Gastroesophageal sphincter (tissue), 4 donors: Measurements from ENCODE around the gene IKZF3. TPM values are rescaled to one million over a fixed set of nuclear protein-coding genes. Genes with fewer than 3 reads are reported as not detected.

ENCODE experiments used
- ATAC-seq: fragments of 150-250 bp; one replicate; pipeline ENCODE4 v1.9.1; 2016; ENCODE audit warnings: mild to moderate bottlenecking, moderate library complexity
- H3K27ac ChIP-seq, 4 donors: fragments of 200-600 bp; sonication (generic) in 3 of 4; 1 replicate in 3 of 4; 2 replicates in 1 of 4; pipeline ENCODE4 v1.5.1; 2016 to 2019
- H3K27me3 ChIP-seq: fragments of 200-600 bp; sonication (generic); one replicate; pipeline ENCODE4 v1.5.1; 2019
- H3K36me3 ChIP-seq, 2 donors: fragments of 200-600 bp; sonication (generic); one replicate each; pipeline ENCODE4 v1.5.1; 2019; ENCODE audit warnings: control low read depth in 1 of 2
- H3K4me1 ChIP-seq, 3 donors: fragments of 200-600 bp; sonication (generic); 1 replicate in 2 of 3; 2 replicates in 1 of 3; pipeline ENCODE4 v1.5.1; 2016 to 2019; ENCODE audit warnings: control low read depth in 2 of 3
- H3K4me3 ChIP-seq, 2 donors: fragments of 200-600 bp; sonication (generic); one replicate each; pipeline ENCODE4 v1.5.1; 2019; ENCODE audit warnings: mild to moderate bottlenecking in 1 of 2, moderate library complexity in 1 of 2
- H3K9me3 ChIP-seq, 3 donors: fragments of 200-600 bp; sonication (generic); one replicate each; pipeline ENCODE4 v1.5.1; 2017 to 2019; ENCODE audit warnings: control low read depth in 2 of 3
- EP300 ChIP-seq: sonication (generic); formaldehyde crosslinking; IDR thresholded peaks from one replicate; pipeline ENCODE4 v1.6.1; 2017; ENCODE audit warnings: antibody characterized with exemption, mild to moderate bottlenecking
- POLR2A ChIP-seq, 2 donors: fragments of 450-650 bp; IDR thresholded peaks; one replicate each; pipeline ENCODE4 v1.6.1; 2017; ENCODE audit warnings: antibody characterized with exemption in 2 of 2, mild to moderate bottlenecking in 2 of 2, moderate library complexity in 1 of 2
- POLR2AphosphoS5 ChIP-seq: sonication (generic); formaldehyde crosslinking; IDR thresholded peaks from one replicate; pipeline ENCODE4 v1.6.1; 2017; ENCODE audit warnings: antibody characterized with exemption
- WGBS, 2 donors: methylation state at CpG; one replicate each; pipeline ENCODE4 v1.1.5; 2018; ENCODE audit warnings: low coverage in 1 of 2; 5-methylcytosine and 5-hydroxymethylcytosine counted together
- total RNA-seq, 4 donors: library from RNA; depleted of rRNA; stranded (reverse); fragments of >200 nt; gene quantifications; one replicate each; pipeline ENCODE4 v1.1.0, GENCODE V29; 2016
- TF ChIP-seq, protein P1 (sequence below), 4 experiments: fragments of 200-600 bp in 2 of 4; fragments of 450-650 bp in 2 of 4; sonication (generic) in 1 of 4; IDR thresholded peaks; one replicate each; pipeline ENCODE4 v1.5.1; 2017 to 2019; ENCODE audit warnings: antibody characterized with exemption in 4 of 4, mild to moderate bottlenecking in 2 of 4, moderate library complexity in 2 of 4

Gene IKZF3
- total RNA-seq, 4 donors from 2014 or later: 0.62 to 1.5 (median 0.95) TPM

DNA sequence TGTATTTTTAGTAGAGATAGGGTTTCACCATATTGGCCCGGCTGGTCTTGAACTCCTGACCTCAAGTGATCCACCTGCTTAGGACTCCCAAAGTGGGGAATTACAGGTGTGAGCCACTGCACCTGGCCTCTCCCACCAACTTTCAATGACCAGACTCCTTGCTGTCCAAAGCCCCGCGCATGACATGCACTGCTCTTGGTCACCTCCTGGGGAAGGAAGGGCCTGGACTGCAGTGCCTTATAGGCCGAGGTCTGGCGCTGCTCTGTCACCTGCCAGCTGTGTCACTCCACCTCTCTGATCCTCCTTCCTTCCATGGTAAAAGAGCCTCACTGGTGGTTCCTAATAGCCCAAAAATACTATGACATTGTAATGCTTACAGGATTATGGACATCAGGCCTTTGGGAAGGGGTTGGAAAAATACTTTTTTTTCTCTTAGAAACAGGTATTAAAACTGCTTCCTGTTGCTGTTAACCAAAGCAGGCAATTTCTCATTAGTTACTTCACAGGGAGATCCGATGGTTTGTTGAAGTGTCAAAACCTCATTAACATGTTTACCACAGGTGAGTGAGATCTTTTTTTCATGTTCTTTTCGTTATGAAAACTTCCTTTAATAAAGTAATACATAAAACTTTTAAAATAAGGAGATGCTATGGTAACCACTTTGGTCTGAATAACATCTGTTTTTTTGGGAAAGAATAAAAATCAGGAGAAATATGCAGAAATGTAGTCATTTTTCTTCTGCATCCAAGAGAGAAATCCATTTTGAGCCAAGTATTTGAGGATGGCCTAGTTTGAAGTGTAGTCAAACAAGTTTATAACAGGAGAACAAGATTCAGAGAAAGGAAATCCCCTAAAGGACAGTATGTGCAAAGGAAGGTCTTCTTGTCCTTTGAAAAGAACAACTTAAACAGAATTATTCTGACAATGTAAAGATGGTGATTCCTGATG lies 90.9 kb downstream of the IKZF3 start:
- Histone ChIP-seq H3K36me3 (no peaks in the 10 kb centered on the region), H3K9me3 (no peaks in the 10 kb centered on the region), H3K4me3 (no peak overlapping the region), H3K27me3 (peaks cover 35% of the 10 kb centered on the region), H3K27ac (no peak overlapping the region), H3K4me1 (no peaks in the 10 kb centered on the region)
- no peak for ATAC-seq
- 71 to 77% methylated on average over 3 to 5 of the region's 7 CpGs for WGBS, 2 donors
- TF ChIP-seq POLR2A (IDR thresholded peaks at IDR 0.05) (no peak), POLR2AphosphoS5 (no peak), EP300 (no peak)
- TF ChIP-seq, protein P1, sequence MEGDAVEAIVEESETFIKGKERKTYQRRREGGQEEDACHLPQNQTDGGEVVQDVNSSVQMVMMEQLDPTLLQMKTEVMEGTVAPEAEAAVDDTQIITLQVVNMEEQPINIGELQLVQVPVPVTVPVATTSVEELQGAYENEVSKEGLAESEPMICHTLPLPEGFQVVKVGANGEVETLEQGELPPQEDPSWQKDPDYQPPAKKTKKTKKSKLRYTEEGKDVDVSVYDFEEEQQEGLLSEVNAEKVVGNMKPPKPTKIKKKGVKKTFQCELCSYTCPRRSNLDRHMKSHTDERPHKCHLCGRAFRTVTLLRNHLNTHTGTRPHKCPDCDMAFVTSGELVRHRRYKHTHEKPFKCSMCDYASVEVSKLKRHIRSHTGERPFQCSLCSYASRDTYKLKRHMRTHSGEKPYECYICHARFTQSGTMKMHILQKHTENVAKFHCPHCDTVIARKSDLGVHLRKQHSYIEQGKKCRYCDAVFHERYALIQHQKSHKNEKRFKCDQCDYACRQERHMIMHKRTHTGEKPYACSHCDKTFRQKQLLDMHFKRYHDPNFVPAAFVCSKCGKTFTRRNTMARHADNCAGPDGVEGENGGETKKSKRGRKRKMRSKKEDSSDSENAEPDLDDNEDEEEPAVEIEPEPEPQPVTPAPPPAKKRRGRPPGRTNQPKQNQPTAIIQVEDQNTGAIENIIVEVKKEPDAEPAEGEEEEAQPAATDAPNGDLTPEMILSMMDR (IDR thresholded peaks at IDR 0.05): no peak

DNA sequence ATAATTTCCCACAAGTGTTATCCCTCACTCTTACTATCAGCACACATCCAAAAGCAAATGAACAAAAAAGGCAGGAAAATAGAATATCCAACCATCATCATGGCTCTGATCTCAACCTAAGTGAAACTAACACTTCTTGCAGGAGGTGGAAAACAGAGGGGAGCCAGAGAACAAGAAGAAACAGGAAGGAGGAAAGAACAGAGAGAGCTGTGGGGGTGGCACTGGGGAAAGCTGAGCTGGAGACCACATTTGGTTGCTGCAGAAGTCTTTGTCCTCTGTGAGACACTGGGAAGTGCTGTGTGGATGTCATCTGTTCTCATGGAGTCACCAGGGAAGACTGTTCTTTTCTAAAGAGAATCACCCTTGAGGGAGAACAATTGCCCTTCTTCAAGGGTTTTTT lies 91.7 kb downstream of the IKZF3 start:
- ATAC-seq: no peak
- Histone ChIP-seq H3K9me3 (no peaks in the 10 kb centered on the region), H3K27me3 (peaks cover 30% of the 10 kb centered on the region), H3K27ac (no peak overlapping the region), H3K36me3 (no peaks in the 10 kb centered on the region), H3K4me3 (no peak overlapping the region), H3K4me1 (no peaks in the 10 kb centered on the region)
- TF ChIP-seq POLR2AphosphoS5: no peak
- no peak for TF ChIP-seq EP300
- TF ChIP-seq, protein P1 (IDR thresholded peaks at IDR 0.05): no peak
- no peak for TF ChIP-seq POLR2A (IDR thresholded peaks at IDR 0.05)

DNA sequence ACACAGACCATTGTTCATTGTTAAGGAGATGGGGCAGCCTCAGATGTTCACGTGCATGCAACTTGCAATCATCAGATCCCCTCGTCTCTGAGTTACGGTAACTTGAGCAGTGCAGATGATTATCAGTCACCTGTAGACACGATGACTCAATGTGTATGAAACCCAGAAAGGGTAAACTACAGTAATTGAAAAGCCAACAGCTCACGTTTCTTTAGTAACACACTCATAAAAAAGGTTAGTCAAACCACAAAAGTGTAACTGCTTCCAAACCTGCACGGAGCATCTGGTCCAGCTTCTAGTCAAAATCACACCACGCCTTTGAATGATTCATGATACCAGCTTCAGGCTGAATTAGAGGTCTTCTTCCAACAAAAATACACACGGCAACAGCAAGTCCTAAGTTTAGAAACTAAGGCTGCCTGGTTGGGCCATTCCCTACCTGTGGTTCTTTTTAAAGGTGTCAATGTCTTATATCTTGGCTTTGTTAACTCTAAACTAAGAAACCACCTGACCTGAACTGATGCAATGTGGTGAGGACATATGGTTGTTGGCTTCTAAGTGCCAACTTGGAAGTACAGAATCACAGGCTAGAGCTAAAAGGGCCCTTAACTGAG lies 94.0 kb downstream of the IKZF3 start:
- ATAC-seq: no peak
- no peaks in the 10 kb centered on the region for H3K9me3 ChIP-seq
- H3K27ac ChIP-seq: no peak overlapping the region
- H3K4me3 ChIP-seq: no peak overlapping the region
- 60 to 64% methylated on average over 7 to 8 of the region's 8 CpGs for WGBS, 2 donors
- TF ChIP-seq EP300 (no peak), POLR2AphosphoS5 (no peak), POLR2A (IDR thresholded peaks at IDR 0.05) (no peak)
- TF ChIP-seq, protein P1 (IDR thresholded peaks at IDR 0.05): no peak
- H3K36me3 ChIP-seq: no peaks in the 10 kb centered on the region
- no peaks in the 10 kb centered on the region for H3K4me1 ChIP-seq
- peaks cover 30% of the 10 kb centered on the region for H3K27me3 ChIP-seq

DNA sequence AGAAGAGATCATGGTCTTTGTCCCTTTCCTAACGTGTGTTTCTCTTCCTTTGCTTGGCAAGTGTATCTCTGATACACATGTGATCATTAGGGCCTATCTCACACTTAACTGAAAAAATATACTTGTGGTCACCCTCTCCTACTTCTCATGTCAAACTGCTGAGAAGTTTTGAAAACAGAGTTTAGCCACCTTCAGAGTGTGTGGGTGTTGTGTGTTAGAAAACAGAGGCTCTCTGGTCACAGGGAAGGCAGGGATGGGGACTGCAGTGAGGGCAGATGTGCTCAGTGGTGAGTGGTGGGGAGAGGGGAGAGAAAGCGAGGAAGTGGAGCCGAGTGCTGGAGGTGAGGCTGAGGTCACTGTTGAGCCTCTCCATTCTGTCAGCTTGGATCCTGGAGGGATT lies 97.0 kb downstream of the IKZF3 start:
- H3K27me3 ChIP-seq: peaks cover 44% of the 10 kb centered on the region
- no peaks in the 10 kb centered on the region for H3K36me3 ChIP-seq
- no peaks in the 10 kb centered on the region for H3K9me3 ChIP-seq
- 51 to 54% methylated on average over 3 of the region's 3 CpGs for WGBS, 2 donors
- H3K27ac ChIP-seq: no peak overlapping the region
- H3K4me1 ChIP-seq: no peaks in the 10 kb centered on the region
- TF ChIP-seq, protein P1 (IDR thresholded peaks at IDR 0.05): no peak
- TF ChIP-seq POLR2A (IDR thresholded peaks at IDR 0.05) (no peak), EP300 (no peak), POLR2AphosphoS5 (no peak)
- ATAC-seq: no peak
- H3K4me3 ChIP-seq: no peak overlapping the region

DNA sequence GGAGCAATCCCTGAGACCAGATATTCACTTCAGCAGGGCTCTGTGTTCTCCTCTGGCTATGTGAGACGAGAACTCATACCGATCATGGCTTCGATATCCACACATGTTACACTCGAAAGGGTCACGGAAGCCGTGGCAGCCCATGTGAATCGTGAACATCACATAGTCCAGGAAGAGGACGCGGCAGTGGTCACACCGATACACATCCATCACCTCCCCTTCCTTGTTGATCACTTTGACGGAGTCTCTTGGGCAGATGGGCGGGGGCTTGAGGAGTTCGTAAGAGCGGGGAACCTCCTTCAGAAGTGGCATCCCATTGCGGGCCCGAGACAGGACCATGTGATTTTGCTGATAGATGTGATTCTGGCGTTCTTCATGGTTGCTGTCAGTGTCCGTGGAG lies 98.3 kb downstream of the IKZF3 start:
- 80 to 91% methylated on average over 11 to 14 of the region's 18 CpGs for WGBS, 2 donors
- Histone ChIP-seq H3K9me3 (no peaks in the 10 kb centered on the region), H3K27me3 (peaks cover 51% of the 10 kb centered on the region), H3K36me3 (no peaks in the 10 kb centered on the region), H3K4me1 (no peaks in the 10 kb centered on the region), H3K27ac (no peak overlapping the region), H3K4me3 (no peak overlapping the region)
- ATAC-seq: no peak
- TF ChIP-seq, protein P1 (IDR thresholded peaks at IDR 0.05): no peak
- no peak for TF ChIP-seq POLR2AphosphoS5
- TF ChIP-seq EP300: no peak
- no peak for TF ChIP-seq POLR2A (IDR thresholded peaks at IDR 0.05)
